Activated CD4-positive, alpha-beta T cell treated with anti-CD3 and anti-CD28 coated beads for 1 hour (primary cell): Measurements from ENCODE around the gene GPR15LG.
A peak's percentile ranks its signal among the peaks of the same experiment; 100 is the strongest.
"Not testable (repeated sequence)": the region's sequence is repeated elsewhere in the genome, so short reads cannot be mapped to it uniquely, and the experiment has no call there.

Experiments used
- DNase-seq: peaks from one replicate; pipeline ENCODE4 v3.0.0-alpha.2; 2020

Gene GPR15LG

GRCh38 chr10:84173501-84173929 is at the start of gene GPR15LG:
Gene GPR15LG, plus strand, starts transcription at chr10:84173801. Its CDS starts 51 bp downstream, at chr10:84173852.
- no peak for DNase-seq

GRCh38 chr10:84125910-84126784 is 47.5 kb upstream of the GPR15LG start:
- not testable (repeated sequence) for DNase-seq

GRCh38 chr10:84126785-84127167 is 46.8 kb upstream of the GPR15LG start:
- DNase-seq, result no peak

GRCh38 chr10:84135836-84136235 is 37.8 kb upstream of the GPR15LG start:
- no peak for DNase-seq

- DNase-seq, result no peak
Measured at GRCh38 chr10:84137811-84138210, 35.8 kb upstream of the GPR15LG start.

- DNase-seq, result peak; percentile 16
Measured at GRCh38 chr10:84138478-84139125, 35.0 kb upstream of the GPR15LG start.

- DNase-seq, result peak; percentile 99
Measured at GRCh38 chr10:84139126-84140035, 34.2 kb upstream of the GPR15LG start, which contains the start of gene GHITM. Gene GHITM, plus strand, starts transcription at chr10:84139509. Its CDS starts 1,992 bp downstream, at chr10:84141501.

GRCh38 chr10:84140036-84140379 is 33.6 kb upstream of the GPR15LG start:
- DNase-seq, result no peak

- no peak for DNase-seq
Measured at GRCh38 chr10:84147347-84147746, 26.3 kb upstream of the GPR15LG start.

GRCh38 chr10:84148006-84148597 is 25.5 kb upstream of the GPR15LG start:
- DNase-seq, result not testable (repeated sequence)

- no peak for DNase-seq
Measured at GRCh38 chr10:84149854-84150253, 23.7 kb upstream of the GPR15LG start.

GRCh38 chr10:84152769-84153168 is 20.8 kb upstream of the GPR15LG start:
- DNase-seq, result no peak

GRCh38 chr10:84155521-84155920 is 18.1 kb upstream of the GPR15LG start:
- DNase-seq, result no peak

GRCh38 chr10:84156009-84156408 is 17.6 kb upstream of the GPR15LG start:
- no peak for DNase-seq

GRCh38 chr10:84156768-84157167 is 16.8 kb upstream of the GPR15LG start:
- DNase-seq, result no peak

GRCh38 chr10:84158061-84158460 is 15.5 kb upstream of the GPR15LG start:
- no peak for DNase-seq

- DNase-seq, result no peak
Measured at GRCh38 chr10:84158550-84158949, 15.1 kb upstream of the GPR15LG start.

- DNase-seq, result no peak
Measured at GRCh38 chr10:84159076-84159685, 14.4 kb upstream of the GPR15LG start.

- no peak for DNase-seq
Measured at GRCh38 chr10:84160663-84161362, 12.8 kb upstream of the GPR15LG start.

- DNase-seq, result no peak
Measured at GRCh38 chr10:84163996-84164395, 9.6 kb upstream of the GPR15LG start.

- DNase-seq, result no peak
Measured at GRCh38 chr10:84164442-84164841, 9.2 kb upstream of the GPR15LG start.
